GM12873 (cell line): ENCODE data around the gene XIRP2.

ENCODE experiments used
- CTCF ChIP-seq: IDR thresholded peaks from 2 replicates; pipeline ENCODE4 v1.5.1; 2012; ENCODE audit warnings: low read depth, mild to moderate bottlenecking, moderate library complexity, low read length, control low read depth; ENCODE audit not compliant: insufficient read depth; ENCODE audit errors: missing control alignments

The XIRP2 gene

GRCh38 chr2:167135706-167136105 is 247.4 kb downstream of the XIRP2 start:
- TF ChIP-seq CTCF: no peak

DNA sequence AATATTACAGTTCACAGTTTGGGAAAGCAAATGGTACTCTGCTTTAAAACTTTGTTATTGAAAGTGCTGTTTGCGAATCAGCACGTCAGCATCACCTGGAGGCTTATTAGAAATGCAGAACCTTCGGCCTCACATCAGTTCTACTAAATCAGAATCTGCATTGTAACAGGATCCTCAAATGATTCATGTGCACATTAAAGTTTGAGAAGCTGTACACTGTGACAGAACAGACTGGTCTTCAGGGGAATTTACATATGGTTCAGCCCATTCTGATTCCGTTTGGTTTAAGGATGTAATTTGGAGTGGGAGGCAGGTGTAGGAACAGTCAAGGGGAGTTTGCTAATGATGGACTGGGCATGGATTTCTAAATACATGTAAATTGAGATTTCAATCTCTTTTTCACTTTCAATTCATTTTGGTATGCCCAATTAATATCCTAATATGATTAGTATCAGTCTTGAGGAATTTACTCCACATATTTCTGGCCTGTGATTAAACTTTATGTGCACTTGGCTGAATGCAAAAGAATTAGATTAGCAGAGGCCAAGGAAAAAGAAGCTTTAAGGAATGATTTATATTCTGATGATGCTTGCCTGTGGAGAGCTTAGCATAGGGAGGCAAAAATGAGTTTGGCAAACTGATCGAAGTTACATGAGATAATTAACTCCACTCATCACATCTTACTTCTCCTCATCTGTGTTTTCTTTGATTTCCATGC is 248.8 kb downstream of the XIRP2 start:
- no peak for TF ChIP-seq CTCF

- no peak for TF ChIP-seq CTCF
Observed at GRCh38 chr2:167140330-167140729, 252.1 kb downstream of the XIRP2 start.

- TF ChIP-seq CTCF: no peak
Observed at GRCh38 chr2:167140767-167141166, 252.5 kb downstream of the XIRP2 start.

DNA sequence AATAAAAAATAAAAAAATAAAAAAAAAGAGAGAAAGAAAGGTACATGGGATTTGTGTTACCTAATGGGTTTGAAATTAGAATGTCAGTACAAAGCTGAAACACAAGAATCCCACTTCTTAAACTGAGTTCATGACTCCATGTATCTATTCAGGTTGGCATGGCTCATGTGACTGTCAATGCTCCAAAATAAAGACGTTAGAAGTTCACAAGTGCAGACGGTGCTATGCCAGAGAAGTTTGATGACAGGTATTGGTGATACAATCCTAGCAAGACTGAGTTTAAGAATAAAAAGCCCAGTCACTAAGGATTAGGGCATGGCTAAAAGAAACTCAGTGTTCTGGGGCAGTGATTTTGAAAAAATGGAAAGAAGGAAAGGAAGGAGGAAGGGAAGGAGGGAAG is 254.3 kb downstream of the XIRP2 start:
- TF ChIP-seq CTCF: no peak

GRCh38 chr2:167144179-167144898 is 256.1 kb downstream of the XIRP2 start:
- no peak for TF ChIP-seq CTCF

- no peak for TF ChIP-seq CTCF
Observed at GRCh38 chr2:167147271-167147941, 259.1 kb downstream of the XIRP2 start.
